OCI-LY7 (cell line): Measurements from ENCODE around the gene TMEM100. TPM values are rescaled to one million over a fixed set of nuclear protein-coding genes. Genes with fewer than 3 reads are reported as not detected.

Source experiments
- BruUV-seq: library from RNA; stranded (reverse); fragments of 400-500 nt; replicated peaks from 2 replicates; lab custom pipeline; 2021; lab: Mats Ljungman, UMichigan
- CTCF ChIA-PET: fragments of 300-600 bp; sonication (Branson Sonifier 250); formaldehyde crosslinking; loops from one replicate; lab custom pipeline; 2022; ENCODE audit warnings: antibody characterized with exemption; ENCODE audit not compliant: unreplicated experiment; lab: Charles Lee
- POLR2A ChIA-PET: fragments of 300-600 bp; sonication (Branson Sonifier 250); formaldehyde crosslinking; loops from one replicate; lab custom pipeline; 2022; ENCODE audit warnings: antibody characterized with exemption; lab: Charles Lee
- DNase-seq: peaks from one replicate; pipeline ENCODE4 v3.0.0-alpha.2; 2015; ENCODE audit warnings: low spot score
- H2AFZ ChIP-seq: fragments of 200-600 bp; sonication (generic), shearing (Covaris generic); 2 replicates; pipeline ENCODE4 v1.6.1; 2014; ENCODE audit warnings: mild to moderate bottlenecking, antibody characterized with exemption, low read length, moderate library complexity
- H3K27ac ChIP-seq: fragments of 200-600 bp; sonication (generic); 2 replicates; pipeline ENCODE4 v1.5.1; 2014; ENCODE audit warnings: mixed run types, low read depth, mild to moderate bottlenecking, moderate library complexity, low read length, inconsistent platforms; ENCODE audit not compliant: poor library complexity, severe bottlenecking
- H3K36me3 ChIP-seq: fragments of 200-600 bp; sonication (generic); 2 replicates; pipeline ENCODE4 v1.6.1; 2014; ENCODE audit warnings: mild to moderate bottlenecking, antibody characterized with exemption, low read length, moderate library complexity, mixed read lengths; ENCODE audit not compliant: insufficient read depth
- H3K4me1 ChIP-seq: fragments of 200-600 bp; sonication (generic); 2 replicates; pipeline ENCODE4 v1.5.1; 2014; ENCODE audit warnings: mild to moderate bottlenecking, low read length; ENCODE audit not compliant: insufficient read depth, poor library complexity, severe bottlenecking
- H3K4me2 ChIP-seq: fragments of 200-600 bp; sonication (generic); 2 replicates; pipeline ENCODE4 v1.6.1; 2014; ENCODE audit warnings: mild to moderate bottlenecking, low read length
- H3K4me3 ChIP-seq: fragments of 200-600 bp; sonication (generic); 2 replicates; pipeline ENCODE4 v1.5.1; 2014; ENCODE audit warnings: mild to moderate bottlenecking, low read depth, low read length; ENCODE audit not compliant: poor library complexity, severe bottlenecking
- H3K79me2 ChIP-seq: fragments of 200-600 bp; sonication (generic); 2 replicates; pipeline ENCODE4 v1.6.1; 2016; ENCODE audit warnings: low read depth, mild to moderate bottlenecking, low read length, moderate library complexity, mixed read lengths; ENCODE audit not compliant: insufficient read depth
- H3K9me2 ChIP-seq: fragments of 200-600 bp; sonication (generic); 2 replicates; pipeline ENCODE4 v1.6.1; 2016; ENCODE audit warnings: mild to moderate bottlenecking, low read length, mixed read lengths; ENCODE audit not compliant: insufficient read depth
- H3K9me3 ChIP-seq: fragments of 200-600 bp; sonication (generic); 2 replicates; pipeline ENCODE4 v1.6.1; 2014; ENCODE audit warnings: mild to moderate bottlenecking, mixed run types, low read length, mixed read lengths
- H4K20me1 ChIP-seq: fragments of 200-600 bp; sonication (generic); 2 replicates; pipeline ENCODE4 v1.6.1; 2014; ENCODE audit warnings: mild to moderate bottlenecking, antibody characterized with exemption, low read length, moderate library complexity, mixed read lengths; ENCODE audit not compliant: insufficient read depth
- EZH2phosphoT487 ChIP-seq: fragments of 200-600 bp; sonication (generic); IDR thresholded peaks from 2 replicates; pipeline ENCODE4 v1.6.1; 2018; ENCODE audit warnings: low read depth, borderline replicate concordance, mild to moderate bottlenecking, mixed run types, antibody characterized with exemption, low read length, moderate library complexity, mixed read lengths
- intact Hi-C: fragments of 100-400 bp; cut with micrococcal nuclease; formaldehyde crosslinking; loops from one replicate; pipeline ENCODE4 v1.10.0; 2022; ENCODE audit not compliant: unreplicated experiment
- total RNA-seq, 2 experiments: library from RNA; depleted of rRNA in 1 of 2; stranded (reverse); fragments of >200 nt in 1 of 2; shearing (Covaris generic) in 1 of 2; gene quantifications; 2 replicates each; pipeline ENCODE4 v1.2.3, GENCODE V29; 2014 to 2022
- TF ChIP-seq, protein P1 (sequence below): fragments of 200-600 bp; sonication (generic); conservative IDR thresholded peaks from 2 replicates; pipeline ENCODE4 v1.5.1; 2014; ENCODE audit warnings: mild to moderate bottlenecking, antibody characterized with exemption, low read length, moderate library complexity, mixed read lengths

The TMEM100 gene
- total RNA-seq, 2 experiments from 2014 or later: 0.30 to 0.38 TPM

DNA sequence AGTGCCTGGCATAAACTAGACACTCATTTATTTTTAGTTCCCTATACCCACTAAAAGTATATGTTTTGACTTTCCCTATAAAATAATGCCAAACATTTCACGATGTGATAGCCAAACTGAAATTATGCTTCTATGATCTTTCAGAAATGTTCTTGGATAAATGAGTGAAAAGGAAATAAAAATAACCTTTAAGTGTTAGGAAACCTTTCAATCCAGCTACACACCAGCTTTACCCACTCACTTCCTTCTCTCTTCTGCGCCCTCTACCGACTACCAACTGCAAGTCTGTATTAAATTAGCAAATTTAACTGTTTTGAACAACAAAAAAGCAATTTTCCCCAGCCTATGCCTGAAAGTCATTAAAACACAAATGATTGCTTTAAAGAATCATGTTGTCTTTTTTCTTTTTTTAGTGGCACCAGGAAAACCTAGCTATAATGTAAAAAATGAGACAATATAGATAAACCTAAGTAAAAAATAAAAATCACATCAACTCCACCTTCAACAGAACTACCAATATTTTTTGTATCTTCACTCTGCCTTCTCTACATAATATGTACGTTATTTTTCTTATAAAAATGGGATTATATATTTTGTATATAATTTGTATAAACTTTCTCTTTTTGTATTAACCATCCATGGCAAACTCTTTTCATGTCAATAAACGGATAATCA lies 13.2 kb upstream of the TMEM100 start:
- H3K36me3 ChIP-seq: no peaks in the 10 kb centered on the region
- no peak for TF ChIP-seq EZH2phosphoT487
- TF ChIP-seq, protein P1, sequence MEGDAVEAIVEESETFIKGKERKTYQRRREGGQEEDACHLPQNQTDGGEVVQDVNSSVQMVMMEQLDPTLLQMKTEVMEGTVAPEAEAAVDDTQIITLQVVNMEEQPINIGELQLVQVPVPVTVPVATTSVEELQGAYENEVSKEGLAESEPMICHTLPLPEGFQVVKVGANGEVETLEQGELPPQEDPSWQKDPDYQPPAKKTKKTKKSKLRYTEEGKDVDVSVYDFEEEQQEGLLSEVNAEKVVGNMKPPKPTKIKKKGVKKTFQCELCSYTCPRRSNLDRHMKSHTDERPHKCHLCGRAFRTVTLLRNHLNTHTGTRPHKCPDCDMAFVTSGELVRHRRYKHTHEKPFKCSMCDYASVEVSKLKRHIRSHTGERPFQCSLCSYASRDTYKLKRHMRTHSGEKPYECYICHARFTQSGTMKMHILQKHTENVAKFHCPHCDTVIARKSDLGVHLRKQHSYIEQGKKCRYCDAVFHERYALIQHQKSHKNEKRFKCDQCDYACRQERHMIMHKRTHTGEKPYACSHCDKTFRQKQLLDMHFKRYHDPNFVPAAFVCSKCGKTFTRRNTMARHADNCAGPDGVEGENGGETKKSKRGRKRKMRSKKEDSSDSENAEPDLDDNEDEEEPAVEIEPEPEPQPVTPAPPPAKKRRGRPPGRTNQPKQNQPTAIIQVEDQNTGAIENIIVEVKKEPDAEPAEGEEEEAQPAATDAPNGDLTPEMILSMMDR: peak; percentile 96
- DNase-seq: peak; percentile 65
- no peak overlapping the region for H3K27ac ChIP-seq
- H2AFZ ChIP-seq: 0 out of 2 replicates have a peak overlapping the region, but pooled peaks have one; percentile 25
- no peaks in the 10 kb centered on the region for H3K9me3 ChIP-seq
- H3K4me2 ChIP-seq: no peak overlapping the region
- H3K9me2 ChIP-seq: no peaks in the 10 kb centered on the region
- peaks cover 22% of the 10 kb centered on the region for H3K4me1 ChIP-seq
- H3K4me3 ChIP-seq: no peak overlapping the region
- intact Hi-C loops: loop anchor here (5.0 kb wide), 1 partner anchor 769 kb away; the partner anchor contains the start of genes COX11 and STXBP4
- H4K20me1 ChIP-seq: no peaks in the 10 kb centered on the region
- CTCF ChIA-PET: interaction anchor here (0.6 kb wide), 1 partner anchor 36 kb away, joined by 4 read pairs; no protein-coding TSS in a partner anchor
- BruUV-seq: no TSS peak
- no peaks in the 10 kb centered on the region for H3K79me2 ChIP-seq
- POLR2A ChIA-PET: interaction anchor here (0.6 kb wide), 1 partner anchor 9 kb away, joined by 4 read pairs; no protein-coding TSS in a partner anchor

DNA sequence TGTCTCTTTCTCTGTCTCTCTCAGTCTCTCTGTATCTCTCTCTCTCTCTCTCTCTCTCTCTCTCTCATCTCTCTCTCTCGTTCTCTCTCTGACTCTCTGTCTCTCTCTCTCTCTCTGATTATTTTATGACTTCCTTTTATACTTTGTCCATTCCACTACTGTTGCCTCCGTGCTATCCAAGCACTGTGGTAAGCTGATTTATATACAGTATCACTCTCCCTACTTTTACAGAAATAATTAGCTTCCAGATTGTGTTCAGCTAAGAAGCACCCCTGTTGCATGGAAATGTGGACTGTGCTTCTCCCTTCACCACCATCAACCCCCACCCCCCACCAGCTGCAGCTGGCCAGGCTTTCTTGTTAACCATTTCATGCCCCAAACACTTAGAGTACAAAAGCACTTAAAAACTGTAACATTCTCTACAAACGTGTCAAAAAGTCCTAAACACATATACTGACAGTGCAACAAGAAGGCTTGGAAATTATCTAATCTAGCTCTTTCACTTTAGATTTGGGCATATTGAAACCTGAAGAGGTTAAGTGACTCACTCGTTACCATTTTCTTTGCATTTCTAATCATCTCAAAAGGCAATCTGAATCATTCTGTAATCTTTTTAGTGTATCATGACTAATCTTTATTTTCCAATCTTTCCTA lies 11.6 kb upstream of the TMEM100 start:
- peak; percentile 45 for DNase-seq
- Histone ChIP-seq H3K4me1 (peaks cover 22% of the 10 kb centered on the region), H3K9me3 (no peaks in the 10 kb centered on the region), H3K9me2 (no peaks in the 10 kb centered on the region), H4K20me1 (no peaks in the 10 kb centered on the region), H3K79me2 (no peaks in the 10 kb centered on the region), H3K36me3 (no peaks in the 10 kb centered on the region), H2AFZ (peak overlapping the region; percentile 66), H3K4me2 (peak overlapping the region; percentile 48), H3K4me3 (no peak overlapping the region), H3K27ac (no peak overlapping the region)
- POLR2A ChIA-PET: interaction anchor here (0.5 to 1.6 kb wide), 7 partner anchors 8 to 211 kb away, joined by 3 to 6 read pairs (median 3); partner anchors contain the start of gene PCTP
- intact Hi-C loops: no loop called here
- TF ChIP-seq, protein P1: no peak
- no peak for TF ChIP-seq EZH2phosphoT487
- BruUV-seq: no TSS peak
- CTCF ChIA-PET: no interaction called here
